Naive thymus-derived CD8-positive, alpha-beta T cell (primary cell): ENCODE results near the gene RASAL3. TPM values are rescaled to one million over a fixed set of nuclear protein-coding genes. Genes with fewer than 3 reads are reported as not detected.

Experiments used
- ATAC-seq, 2 donors: fragments of 150-1000 bp; cut with Tn5 transposase in 1 of 2; sonication (Bioruptor Pico), chemical (Tn5 transposase) in 1 of 2; 1 replicate in 1 of 2; 2 replicates in 1 of 2; pipeline ENCODE4 v1.10.0; 2021; ENCODE audit warnings: mild to moderate bottlenecking in 2 of 2, moderate library complexity in 2 of 2
- POLR2A ChIA-PET: fragments of 350-600 bp; sonication (Branson Sonifier 250); formaldehyde crosslinking; loops from one replicate; lab custom pipeline; 2021; ENCODE audit warnings: antibody characterized with exemption; lab: Charles Lee
- DNase-seq, 10 donors: peaks; one replicate each; pipeline versions ENCODE4 v3.0.0 to v3.0.0-alpha.2; 2020 to 2022
- H3K27ac Mint-ChIP-seq, 10 donors: one replicate each; pipeline ENCODE4 v1.8.0; 2020 to 2022; ENCODE audit warnings: mild to moderate bottlenecking in 10 of 10, mixed read lengths in 10 of 10, moderate library complexity in 4 of 10, inconsistent platforms in 1 of 10
- H3K27me3 Mint-ChIP-seq, 5 donors: one replicate each; pipeline ENCODE4 v1.8.0; 2021 to 2022; ENCODE audit warnings: mixed read lengths in 5 of 5
- H3K36me3 Mint-ChIP-seq, 3 donors: one replicate each; pipeline ENCODE4 v1.8.0; 2020 to 2022; ENCODE audit warnings: mixed read lengths in 3 of 3, mild to moderate bottlenecking in 2 of 3, inconsistent platforms in 1 of 3
- H3K4me1 Mint-ChIP-seq, 4 donors: one replicate each; pipeline ENCODE4 v1.8.0; 2021 to 2022; ENCODE audit warnings: mixed read lengths in 4 of 4
- H3K4me3 Mint-ChIP-seq, 10 donors: one replicate each; pipeline ENCODE4 v1.8.0; 2020 to 2022; ENCODE audit warnings: mild to moderate bottlenecking in 10 of 10, mixed read lengths in 10 of 10, moderate library complexity in 6 of 10, inconsistent platforms in 1 of 10
- H3K9me3 Mint-ChIP-seq, 9 donors: one replicate each; pipeline ENCODE4 v1.8.0; 2020 to 2022; ENCODE audit warnings: mixed read lengths in 9 of 9, mild to moderate bottlenecking in 3 of 9, inconsistent platforms in 1 of 9, moderate library complexity in 1 of 9
- polyA plus RNA-seq, 3 donors: library from polyadenylated mRNA; unstranded; fragments of 300-500 nt; fragmentation: Illumina TruSeq; gene quantifications; one replicate each; pipeline ENCODE4 v1.2.3, GENCODE V29; 2021
- total RNA-seq, 8 experiments: library from RNA in 2 of 8; stranded (reverse) in 2 of 8; gene quantifications; one replicate each; pipeline ENCODE4 v1.2.3 and lab custom pipeline; 2021 to 2026

RASAL3 gene
- total RNA-seq (100 to 1,000 TPM; 218 TPM), polyA plus RNA-seq (100 to 1,000 TPM in 1 of 3 donors, 10 to 100 TPM in 2; 50.5 to 159 (median 98.9) TPM), total RNA-seq (lab: John Stamatoyannopoulos, UW) (196 to 469 (median 221) reads per million in 6 experiments)

- POLR2A ChIA-PET = interaction anchor here (0.9 to 6.4 kb wide), 17 partner anchors 8 to 132 kb away, joined by 3 to 69 read pairs (median 9); partner anchors contain the start of genes AKAP8, AKAP8L, BRD4 and WIZ
- no peaks in the 10 kb centered on the region for H3K9me3 Mint-ChIP-seq
- H3K36me3 Mint-ChIP-seq = peaks cover 0 to 33% (median 12%) of the 10 kb centered on the region in 3 donors
- H3K27ac Mint-ChIP-seq = peak within 1 kb of the TSS; percentile 92 to 98 (median 96)
- H3K4me3 Mint-ChIP-seq = peak within 1 kb of the TSS; percentile 91 to 98 (median 94)
- no peaks in the 10 kb centered on the region for H3K27me3 Mint-ChIP-seq
- H3K4me1 Mint-ChIP-seq = peaks cover 36 to 77% (median 75%) of the 10 kb centered on the region in 4 donors
- DNase-seq = peak; percentile 42 to 76 (median 54)
- ATAC-seq = peak; percentile 69 to 71
Measured at GRCh38 chr19:15464394-15465385, at the start of gene RASAL3. Gene RASAL3 (minus strand): TSS chr19:15464544. CDS start chr19:15464358, 186 bp downstream.

GRCh38 chr19:15511671-15512424 is 47.5 kb upstream of the RASAL3 start:
- ATAC-seq (no peak), DNase-seq (no peak)
- Mint-ChIP-seq H3K36me3 (peaks cover 0 to 10% (median 4%) of the 10 kb centered on the region in 3 donors), H3K4me3 (no peak overlapping the region), H3K27ac (peak overlapping the region in 1 of 10 donors; percentile 17), H3K27me3 (peaks cover 0 to 14% (median 1%) of the 10 kb centered on the region in 5 donors), H3K4me1 (peaks cover 17 to 48% (median 43%) of the 10 kb centered on the region in 4 donors), H3K9me3 (peaks cover 0 to 13% (median 5%) of the 10 kb centered on the region in 9 donors)
- POLR2A ChIA-PET = interaction anchor here (0.5 to 1.2 kb wide), 3 partner anchors 40 to 871 kb away, joined by 3 read pairs; partner anchors contain the start of gene RASAL3

DNA sequence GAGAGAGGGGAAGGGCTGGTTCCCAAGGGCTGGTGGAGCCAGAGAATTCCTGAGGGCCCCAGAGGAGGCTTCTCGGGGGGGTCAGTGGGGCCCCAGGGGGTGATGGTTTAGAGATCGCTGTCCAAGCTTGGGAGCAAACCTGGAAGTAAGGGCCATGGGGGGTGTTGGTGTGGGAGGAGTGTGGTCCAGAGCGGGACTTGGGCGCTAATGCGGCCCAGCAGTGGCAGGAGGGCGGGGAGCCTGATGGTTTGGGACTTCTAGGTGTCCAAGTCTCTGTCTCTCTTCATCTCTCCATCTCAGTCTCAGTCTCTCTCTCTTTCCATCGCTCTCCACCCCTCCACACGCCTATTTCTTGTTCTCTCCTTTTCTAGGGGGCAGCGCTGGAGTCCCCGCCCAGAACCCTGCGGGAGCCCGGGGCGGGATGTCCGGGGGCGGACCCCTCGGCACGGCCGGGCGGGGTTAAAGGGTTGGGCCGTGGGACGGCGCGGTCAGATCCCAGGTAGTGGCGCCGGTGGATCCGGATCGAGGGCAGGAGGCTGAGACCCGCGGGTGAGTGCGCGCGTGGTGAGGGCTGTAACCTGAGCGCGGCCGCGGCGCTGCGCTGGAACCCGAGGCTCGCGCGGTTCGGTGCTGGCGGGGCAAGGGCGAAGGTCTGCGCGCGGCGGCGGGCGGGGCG is 43.8 kb upstream of the RASAL3 start, which contains the start of gene CYP4F22:
Gene CYP4F22, plus strand, starts transcription at position 491 of the 676 bp plus-strand sequence. CDS start 16,812 bp downstream, outside the sequence.
- no peaks in the 10 kb centered on the region for H3K36me3 Mint-ChIP-seq
- ATAC-seq (peak; percentile 65 to 82), DNase-seq (peak in 5 of 10 donors; percentile 8 to 26 (median 11))
- no peaks in the 10 kb centered on the region for H3K9me3 Mint-ChIP-seq
- POLR2A ChIA-PET = interaction anchor here (0.8 to 0.9 kb wide), 2 partner anchors 35 to 45 kb away, joined by 3 to 6 read pairs; no protein-coding TSS in a partner anchor
- peaks cover 0 to 14% (median 1%) of the 10 kb centered on the region in 5 donors for H3K27me3 Mint-ChIP-seq
- peak within 1 kb of the TSS in 6 of 10 donors; percentile 60 to 86 (median 66) for H3K27ac Mint-ChIP-seq
- H3K4me1 Mint-ChIP-seq = peaks cover 15 to 30% (median 26%) of the 10 kb centered on the region in 4 donors
- H3K4me3 Mint-ChIP-seq = peak within 1 kb of the TSS; percentile 73 to 90 (median 84)

GRCh38 chr19:15507068-15508034 is 43.0 kb upstream of the RASAL3 start:
- Mint-ChIP-seq H3K9me3 (no peaks in the 10 kb centered on the region), H3K4me1 (peaks cover 15 to 30% (median 27%) of the 10 kb centered on the region in 4 donors), H3K4me3 (peak overlapping the region; percentile 48 to 90 (median 84)), H3K27ac (peak overlapping the region in 3 of 10 donors; percentile 14 to 67 (median 28)), H3K27me3 (peaks cover 0 to 14% (median 0%) of the 10 kb centered on the region in 5 donors), H3K36me3 (no peaks in the 10 kb centered on the region)
- ATAC-seq (no peak), DNase-seq (no peak)
- POLR2A ChIA-PET = interaction anchor here (0.6 to 0.9 kb wide), 4 partner anchors 19 to 44 kb away, joined by 3 to 6 read pairs (median 4); no protein-coding TSS in a partner anchor

DNA sequence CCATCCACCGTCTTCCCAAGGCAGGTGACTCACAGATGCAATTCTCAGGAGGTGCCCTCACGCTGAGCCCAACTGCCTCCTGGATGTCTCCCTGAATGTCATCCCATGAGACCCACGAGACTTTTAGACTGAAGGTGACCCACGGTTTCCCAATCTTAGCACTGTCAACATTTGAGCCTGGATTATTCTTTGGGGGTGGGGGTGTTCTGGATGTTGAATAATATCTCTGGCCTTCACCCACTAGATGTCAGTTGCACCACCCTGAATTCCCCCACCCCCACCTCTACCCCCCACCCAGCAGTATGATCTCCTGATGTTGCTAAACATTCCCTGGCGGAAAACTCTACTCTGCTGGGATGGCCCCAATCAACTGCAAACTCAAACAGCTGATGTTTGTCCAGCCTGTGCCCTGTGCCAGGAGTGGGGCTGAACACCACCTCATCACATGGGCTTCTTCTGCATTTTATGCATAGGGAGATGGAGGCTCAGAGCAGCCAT is 41.8 kb upstream of the RASAL3 start:
- POLR2A ChIA-PET = interaction anchor here (0.6 kb wide), 1 partner anchor 37 kb away, joined by 4 read pairs; no protein-coding TSS in a partner anchor
- peak overlapping the region in 1 of 10 donors; percentile 14 for H3K27ac Mint-ChIP-seq
- H3K4me1 Mint-ChIP-seq = peaks cover 17 to 40% (median 30%) of the 10 kb centered on the region in 4 donors
- no peak for ATAC-seq
- DNase-seq = no peak
- peaks cover 0 to 14% (median 0%) of the 10 kb centered on the region in 5 donors for H3K27me3 Mint-ChIP-seq
- no peaks in the 10 kb centered on the region for H3K9me3 Mint-ChIP-seq
- H3K4me3 Mint-ChIP-seq = no peak overlapping the region
- no peaks in the 10 kb centered on the region for H3K36me3 Mint-ChIP-seq

- Mint-ChIP-seq H3K27me3 (peaks cover 0 to 2% (median 0%) of the 10 kb centered on the region in 5 donors), H3K36me3 (no peaks in the 10 kb centered on the region), H3K4me3 (no peak overlapping the region), H3K4me1 (peaks cover 2 to 38% (median 21%) of the 10 kb centered on the region in 4 donors), H3K9me3 (no peaks in the 10 kb centered on the region), H3K27ac (peak overlapping the region in 1 of 10 donors; percentile 12)
- POLR2A ChIA-PET = interaction anchor here (0.6 kb wide), 1 partner anchor 52 kb away, joined by 3 read pairs; no protein-coding TSS in a partner anchor
- ATAC-seq (no peak), DNase-seq (no peak)
Measured at GRCh38 chr19:15502264-15502663, 37.9 kb upstream of the RASAL3 start.

- ATAC-seq = no peak
- Mint-ChIP-seq H3K27me3 (no peaks in the 10 kb centered on the region), H3K27ac (peak overlapping the region in 2 of 10 donors; percentile 21 to 56), H3K9me3 (no peaks in the 10 kb centered on the region), H3K36me3 (no peaks in the 10 kb centered on the region), H3K4me3 (no peak overlapping the region), H3K4me1 (peaks cover 2 to 36% (median 21%) of the 10 kb centered on the region in 4 donors)
- DNase-seq = no peak
- POLR2A ChIA-PET = interaction anchor here (0.6 kb wide), 1 partner anchor 53 kb away, joined by 3 read pairs; no protein-coding TSS in a partner anchor
Measured at GRCh38 chr19:15501596-15501995, 37.3 kb upstream of the RASAL3 start.

- POLR2A ChIA-PET = no interaction called here
- Mint-ChIP-seq H3K27ac (peak overlapping the region in 1 of 10 donors; percentile 25), H3K4me1 (peaks cover 2 to 36% (median 19%) of the 10 kb centered on the region in 4 donors), H3K9me3 (no peaks in the 10 kb centered on the region), H3K27me3 (no peaks in the 10 kb centered on the region), H3K36me3 (no peaks in the 10 kb centered on the region), H3K4me3 (no peak overlapping the region)
- ATAC-seq (no peak), DNase-seq (no peak)
Measured at GRCh38 chr19:15498910-15499309, 34.6 kb upstream of the RASAL3 start.

DNA sequence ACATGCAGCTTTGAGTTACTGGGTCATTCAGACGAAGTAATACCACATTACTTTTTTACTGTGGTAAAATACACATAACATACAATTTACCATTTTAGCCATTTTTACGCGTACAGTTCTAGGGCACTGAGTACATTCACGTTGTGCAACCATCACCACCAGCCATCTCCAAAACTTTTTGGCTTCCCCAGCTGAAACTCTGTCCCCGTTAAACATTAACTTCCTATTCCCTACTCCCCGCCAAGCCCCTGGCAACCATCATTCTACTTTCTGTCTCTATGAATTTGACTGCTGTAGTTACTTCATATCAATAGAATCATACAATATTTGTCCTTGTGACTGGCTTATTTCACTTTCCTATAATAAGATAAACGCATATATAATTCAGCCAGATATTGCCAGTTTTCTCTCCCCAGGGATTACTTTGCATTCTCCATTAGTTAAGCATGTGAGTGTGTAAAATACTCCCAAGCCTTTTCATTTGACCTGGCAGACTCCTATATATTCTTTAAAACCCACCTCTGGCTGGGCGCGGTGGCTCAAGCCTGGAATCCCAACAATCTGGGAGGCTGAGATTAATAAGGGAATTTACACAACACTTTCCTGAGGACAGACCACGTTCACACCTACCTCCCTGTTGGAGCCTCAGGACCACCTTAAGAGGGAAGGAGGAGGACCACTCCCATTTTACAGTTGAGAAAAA is 34.0 kb upstream of the RASAL3 start:
- no peaks in the 10 kb centered on the region for H3K9me3 Mint-ChIP-seq
- DNase-seq = no peak
- H3K4me1 Mint-ChIP-seq = peaks cover 2 to 36% (median 19%) of the 10 kb centered on the region in 4 donors
- no peak overlapping the region for H3K4me3 Mint-ChIP-seq
- H3K27me3 Mint-ChIP-seq = no peaks in the 10 kb centered on the region
- H3K27ac Mint-ChIP-seq = peak overlapping the region in 1 of 10 donors; percentile 46
- H3K36me3 Mint-ChIP-seq = no peaks in the 10 kb centered on the region
- no peak for ATAC-seq
- POLR2A ChIA-PET = no interaction called here

DNA sequence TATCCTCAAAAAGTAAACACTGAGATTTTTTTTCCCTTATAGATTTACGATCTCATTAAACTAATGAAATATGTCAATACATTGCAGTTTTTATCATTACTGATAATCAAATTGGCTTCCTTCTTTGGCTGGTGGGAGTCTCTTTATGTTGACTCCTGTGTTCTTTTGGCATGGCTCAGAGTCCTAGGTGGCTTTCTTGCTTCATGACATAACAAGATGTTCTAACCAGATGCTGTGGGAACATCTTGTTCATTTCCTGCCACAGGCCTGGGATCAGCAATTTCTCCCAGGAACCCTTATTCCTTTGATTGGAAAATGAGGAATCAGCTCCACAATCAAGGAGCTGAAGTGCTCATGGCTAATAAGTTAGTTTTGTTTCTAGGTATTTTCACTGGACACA is 30.8 kb upstream of the RASAL3 start:
- no peak for ATAC-seq
- peaks cover 0 to 1% (median 0%) of the 10 kb centered on the region in 5 donors for H3K27me3 Mint-ChIP-seq
- DNase-seq = no peak
- H3K4me3 Mint-ChIP-seq = no peak overlapping the region
- no peaks in the 10 kb centered on the region for H3K9me3 Mint-ChIP-seq
- H3K27ac Mint-ChIP-seq = no peak overlapping the region
- POLR2A ChIA-PET = no interaction called here
- H3K4me1 Mint-ChIP-seq = peaks cover 2 to 17% (median 9%) of the 10 kb centered on the region in 4 donors
- no peaks in the 10 kb centered on the region for H3K36me3 Mint-ChIP-seq
